Vagina (tissue), 2 donors: Measurements from ENCODE around the gene CLDN34.

ENCODE experiments used
- CTCF ChIP-seq, 3 experiments: fragments of 450-650 bp in 2 of 3; fragments of 200-600 bp in 1 of 3; sonication (generic) in 1 of 3; IDR thresholded peaks; one replicate each; pipeline ENCODE4 v1.5.1; 2017 to 2019; ENCODE audit warnings: antibody characterized with exemption in 3 of 3, mild to moderate bottlenecking in 2 of 3, moderate library complexity in 2 of 3
- POLR2A ChIP-seq, 2 donors: fragments of 450-650 bp; IDR thresholded peaks; one replicate each; pipeline ENCODE4 v1.6.1; 2017; ENCODE audit warnings: antibody characterized with exemption in 2 of 2, mild to moderate bottlenecking in 2 of 2, moderate library complexity in 2 of 2

GRCh38 chrX:9983846-9984245 is 16.7 kb downstream of the CLDN34 start:
- TF ChIP-seq CTCF (IDR thresholded peaks at IDR 0.05), result no peak
- no peak for TF ChIP-seq POLR2A (IDR thresholded peaks at IDR 0.05)
